GM12873 (cell line): Measurements from ENCODE around the gene TDP1.

Source experiments
- CTCF ChIP-seq: IDR thresholded peaks from 2 replicates; pipeline ENCODE4 v1.5.1; 2012; ENCODE audit warnings: low read depth, mild to moderate bottlenecking, moderate library complexity, low read length, control low read depth; ENCODE audit not compliant: insufficient read depth; ENCODE audit errors: missing control alignments

The TDP1 gene

GRCh38 chr14:89947344-89947743, 8.4 kb upstream of the TDP1 start:
- TF ChIP-seq CTCF: no peak

- no peak for TF ChIP-seq CTCF
Observed at GRCh38 chr14:89952576-89952975, 3.2 kb upstream of the TDP1 start.

GRCh38 chr14:89953602-89954001, 2.1 kb upstream of the TDP1 start:
- no peak for TF ChIP-seq CTCF

- TF ChIP-seq CTCF: peak; percentile 24
Observed at GRCh38 chr14:89954070-89955021, 1.4 kb upstream of the TDP1 start, which contains the start of gene EFCAB11. Gene EFCAB11, minus strand, starts transcription at chr14:89954730. Its CDS starts 70 bp downstream, at chr14:89954660.

- no peak for TF ChIP-seq CTCF
Observed at GRCh38 chr14:89955022-89955744, 544 bp upstream of the TDP1 start.

- TF ChIP-seq CTCF: no peak
Observed at GRCh38 chr14:89956661-89957009, 908 bp downstream of the TDP1 start.

- no peak for TF ChIP-seq CTCF
Observed at GRCh38 chr14:89957376-89957775, 1.6 kb downstream of the TDP1 start.
